HCT116 (cell line): Measurements from ENCODE around the gene KRTAP5-4. TPM values are rescaled to one million over a fixed set of nuclear protein-coding genes. Genes with fewer than 3 reads are reported as not detected.

Experiments
- ATAC-seq: fragments of 200-7000 bp; cut with Tn5 transposase; 2 replicates; pipeline ENCODE4 v1.9.1; 2020; ENCODE audit warnings: mild to moderate bottlenecking, moderate library complexity
- BruUV-seq: library from RNA; stranded (reverse); fragments of 400-500 nt; replicated peaks from 2 replicates; lab custom pipeline; 2021; lab: Mats Ljungman, UMichigan
- CTCF ChIA-PET: fragments of 300-600 bp; sonication (Branson Sonifier 250); formaldehyde crosslinking; loops from one replicate; lab custom pipeline; 2021; ENCODE audit warnings: antibody characterized with exemption; lab: Charles Lee
- POLR2A ChIA-PET: fragments of 300-600, 350-600 bp; sonication (Branson Sonifier 250); formaldehyde crosslinking; loops from one replicate; lab custom pipeline; 2021; ENCODE audit warnings: antibody characterized with exemption; lab: Charles Lee
- RAD21 ChIA-PET, 2 experiments: fragments of 300-600 bp; sonication (Branson Sonifier 250); formaldehyde crosslinking; loops; one replicate each; lab custom pipeline; 2023; ENCODE audit warnings: low total read pairs in 2 of 2; ENCODE audit not compliant: uncharacterized antibody in 2 of 2, unreplicated experiment in 2 of 2, low non-redundant PET in 1 of 2; lab: Charles Lee
- DNase-seq: peaks from one replicate; pipeline ENCODE4 v3.0.0-alpha.2; 2010; ENCODE audit warnings: low read depth, low spot score
- H2AFZ ChIP-seq: fragments of 200-600 bp; shearing (Covaris generic), sonication (generic); 2 replicates; pipeline ENCODE4 v1.6.1; 2017; ENCODE audit warnings: low read depth, mixed run types, mixed read lengths, antibody characterized with exemption, low read length; ENCODE audit not compliant: poor library complexity, severe bottlenecking
- H3K27ac ChIP-seq: 2 replicates; pipeline ENCODE4 v1.5.1; 2012; ENCODE audit warnings: low read depth, low read length
- H3K27me3 ChIP-seq: fragments of 200-600 bp; sonication (generic); 2 replicates; pipeline ENCODE4 v1.6.1; 2016; ENCODE audit warnings: mixed run types, low read length, mixed read lengths; ENCODE audit not compliant: insufficient read depth
- H3K36me3 ChIP-seq, 2 experiments: fragments of 200-500 bp in 1 of 2; fragments of 200-600 bp in 1 of 2; sonication (Bioruptor generic) in 1 of 2; sonication (generic) in 1 of 2; 2 replicates each; pipeline versions ENCODE4 v1.5.1 to v1.6.1; 2014 to 2016; ENCODE audit warnings: low read length in 2 of 2, inconsistent platforms in 1 of 2, mixed read lengths in 1 of 2, mixed run types in 1 of 2; ENCODE audit not compliant: insufficient read depth in 2 of 2, control insufficient read depth in 1 of 2
- H3K4me1 ChIP-seq, 2 experiments: fragments of 200-600 bp in 1 of 2; sonication (generic) in 1 of 2; 2 replicates each; pipeline versions ENCODE4 v1.5.1 to v1.6.1; 2012 to 2017; ENCODE audit warnings: low read length in 2 of 2, inconsistent platforms in 1 of 2, mild to moderate bottlenecking in 1 of 2, mixed read lengths in 1 of 2, mixed run types in 1 of 2, moderate library complexity in 1 of 2; ENCODE audit not compliant: insufficient read depth in 2 of 2, control insufficient read depth in 1 of 2
- H3K4me2 ChIP-seq: fragments of 200-600 bp; sonication (generic); 2 replicates; pipeline ENCODE4 v1.6.1; 2017; ENCODE audit warnings: mixed run types, low read length, mixed read lengths
- H3K4me3 ChIP-seq, 2 experiments: fragments of 200-600 bp in 1 of 2; sonication (generic) in 1 of 2; replicated peaks in 1 of 2; 2 replicates each; pipeline ENCODE4 v1.5.1; 2011 to 2016; ENCODE audit warnings: low read length in 2 of 2, control low read depth in 1 of 2, low read depth in 1 of 2, mild to moderate bottlenecking in 1 of 2, mixed read lengths in 1 of 2, mixed run types in 1 of 2
- H3K79me2 ChIP-seq: fragments of 200-600 bp; sonication (generic); 2 replicates; pipeline ENCODE4 v1.6.1; 2017; ENCODE audit warnings: mild to moderate bottlenecking, mixed run types, low read length, moderate library complexity, mixed read lengths; ENCODE audit not compliant: insufficient read depth
- H3K9ac ChIP-seq: fragments of 200-600 bp; sonication (generic); 2 replicates; pipeline ENCODE4 v1.6.1; 2016; ENCODE audit warnings: low read length, mixed read lengths
- H3K9me2 ChIP-seq: fragments of 200-600 bp; sonication (generic), shearing (Covaris generic); 2 replicates; pipeline ENCODE4 v1.6.1; 2017; ENCODE audit warnings: mixed run types, mild to moderate bottlenecking, moderate library complexity; ENCODE audit not compliant: insufficient read depth
- H3K9me3 ChIP-seq, 2 experiments: fragments of 200-500 bp in 1 of 2; fragments of 200-600 bp in 1 of 2; sonication (Bioruptor generic) in 1 of 2; sonication (generic) in 1 of 2; 2 replicates each; pipeline ENCODE4 v1.6.1; 2014 to 2017; ENCODE audit warnings: low read length in 2 of 2, mixed read lengths in 2 of 2, inconsistent platforms in 1 of 2, low read depth in 1 of 2, mild to moderate bottlenecking in 1 of 2, mixed run types in 1 of 2, moderate library complexity in 1 of 2; ENCODE audit not compliant: control insufficient read depth in 1 of 2, insufficient read depth in 1 of 2
- H4K20me1 ChIP-seq: fragments of 200-600 bp; sonication (generic), shearing (Covaris generic); 2 replicates; pipeline ENCODE4 v1.6.1; 2017; ENCODE audit warnings: mixed run types, mild to moderate bottlenecking, moderate library complexity; ENCODE audit not compliant: insufficient read depth
- CEBPB ChIP-seq: IDR thresholded peaks from 2 replicates; pipeline ENCODE4 v1.6.1; 2012; ENCODE audit warnings: low read depth
- EGR1 ChIP-seq: IDR thresholded peaks from 2 replicates; pipeline ENCODE4 v1.6.1; 2012; ENCODE audit warnings: low read depth
- EZH2 ChIP-seq: fragments of 200-600 bp; sonication (generic); IDR thresholded peaks from 2 replicates; pipeline ENCODE4 v1.6.1; 2017; ENCODE audit warnings: antibody characterized with exemption, mixed run types
- EZH2phosphoT487 ChIP-seq: fragments of 200-600 bp; IDR thresholded peaks from 2 replicates; pipeline ENCODE4 v1.6.1; 2018; ENCODE audit warnings: antibody characterized with exemption, borderline replicate concordance
- FOSL1 ChIP-seq: IDR thresholded peaks from 2 replicates; pipeline ENCODE4 v1.6.1; 2012; ENCODE audit warnings: low read depth
- SP1 ChIP-seq: IDR thresholded peaks from 2 replicates; pipeline ENCODE4 v1.6.1; 2012; ENCODE audit warnings: low read depth
- TCF7L2 ChIP-seq: IDR thresholded peaks from 2 replicates; pipeline ENCODE4 v1.7.0; 2011; ENCODE audit warnings: borderline replicate concordance, inconsistent platforms; ENCODE audit not compliant: insufficient read depth, insufficient read length; ENCODE audit errors: extremely low read depth
- YY1 ChIP-seq: IDR thresholded peaks from 2 replicates; pipeline ENCODE4 v1.6.1; 2011; ENCODE audit warnings: low read length, low read depth, moderate library complexity, mild to moderate bottlenecking; ENCODE audit not compliant: insufficient replicate concordance; ENCODE audit errors: extremely low read depth
- intact Hi-C: fragments of 100-400 bp; cut with micrococcal nuclease; formaldehyde crosslinking; loops from 2 replicates; pipeline ENCODE4 v1.10.0; 2022
- total RNA-seq: library from RNA; stranded (reverse); gene quantifications from one replicate; pipeline ENCODE4 v1.2.1, GENCODE V29; 2021; ENCODE audit not compliant: unreplicated experiment
- TF ChIP-seq, protein P1 (sequence below): IDR thresholded peaks from 2 replicates; pipeline ENCODE4 v1.6.1; 2011; ENCODE audit warnings: mild to moderate bottlenecking, low read length, moderate library complexity; ENCODE audit not compliant: insufficient replicate concordance; ENCODE audit errors: extremely low read depth
- TF ChIP-seq, protein P2 (sequence below): IDR thresholded peaks from 2 replicates; pipeline ENCODE4 v1.6.1; 2012

Gene KRTAP5-4
- total RNA-seq, 1 experiment from 2014 or later = not detected

DNA sequence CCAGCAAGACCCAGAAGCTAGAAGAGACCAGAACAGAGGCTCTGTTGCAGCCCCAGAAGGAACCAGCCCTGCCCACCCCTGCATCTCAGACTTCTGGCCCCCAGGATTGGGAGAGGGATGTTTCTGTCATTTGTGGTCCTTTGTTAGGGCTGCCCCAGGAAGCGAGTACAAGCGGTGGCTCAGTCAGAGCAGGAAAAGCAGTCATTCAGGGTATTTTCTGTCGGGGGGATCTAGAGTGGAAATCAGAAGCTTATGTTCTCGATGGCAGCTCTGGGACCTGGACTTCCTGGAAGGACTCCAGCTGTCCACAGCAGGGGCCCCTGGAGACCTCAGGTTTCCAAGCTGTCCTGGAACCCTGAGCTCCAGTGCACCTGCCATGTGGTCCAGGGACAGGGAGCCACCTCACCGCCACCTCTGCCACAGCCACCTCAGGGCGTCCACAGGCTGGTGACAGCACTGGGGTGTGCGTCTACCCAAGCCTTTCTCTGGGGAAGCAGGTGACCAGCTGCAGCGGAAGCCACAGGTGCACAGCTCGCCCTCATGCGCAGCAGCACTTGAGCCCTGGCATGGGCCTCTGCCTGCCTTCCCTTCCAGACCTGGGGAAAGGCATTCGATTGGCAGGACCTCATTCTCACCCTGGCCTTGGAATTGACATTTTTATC lies 10.2 kb upstream of the KRTAP5-4 start:
- no peak overlapping the region for H3K4me2 ChIP-seq
- no TSS peak for BruUV-seq
- H3K36me3 ChIP-seq = no peaks in the 10 kb centered on the region
- H3K27ac ChIP-seq = no peak overlapping the region
- ChIA-PET POLR2A (no interaction called here), RAD21 (no interaction called here), CTCF (interaction anchor here (1.2 to 2.1 kb wide), 5 partner anchors 9 to 201 kb away, joined by 3 to 5 read pairs (median 5); no protein-coding TSS in a partner anchor)
- intact Hi-C loops = no loop called here
- H3K9me2 ChIP-seq = no peaks in the 10 kb centered on the region
- no peaks in the 10 kb centered on the region for H4K20me1 ChIP-seq
- ATAC-seq (no peak), DNase-seq (no peak)
- peaks cover 3% of the 10 kb centered on the region; the same call in 1 of the 2 replicates for H3K27me3 ChIP-seq
- TF ChIP-seq YY1 (no peak), FOSL1 (no peak), SP1 (no peak), EZH2phosphoT487 (no peak), CEBPB (no peak), EGR1 (no peak), TCF7L2 (no peak), EZH2 (no peak)
- TF ChIP-seq, protein P1, sequence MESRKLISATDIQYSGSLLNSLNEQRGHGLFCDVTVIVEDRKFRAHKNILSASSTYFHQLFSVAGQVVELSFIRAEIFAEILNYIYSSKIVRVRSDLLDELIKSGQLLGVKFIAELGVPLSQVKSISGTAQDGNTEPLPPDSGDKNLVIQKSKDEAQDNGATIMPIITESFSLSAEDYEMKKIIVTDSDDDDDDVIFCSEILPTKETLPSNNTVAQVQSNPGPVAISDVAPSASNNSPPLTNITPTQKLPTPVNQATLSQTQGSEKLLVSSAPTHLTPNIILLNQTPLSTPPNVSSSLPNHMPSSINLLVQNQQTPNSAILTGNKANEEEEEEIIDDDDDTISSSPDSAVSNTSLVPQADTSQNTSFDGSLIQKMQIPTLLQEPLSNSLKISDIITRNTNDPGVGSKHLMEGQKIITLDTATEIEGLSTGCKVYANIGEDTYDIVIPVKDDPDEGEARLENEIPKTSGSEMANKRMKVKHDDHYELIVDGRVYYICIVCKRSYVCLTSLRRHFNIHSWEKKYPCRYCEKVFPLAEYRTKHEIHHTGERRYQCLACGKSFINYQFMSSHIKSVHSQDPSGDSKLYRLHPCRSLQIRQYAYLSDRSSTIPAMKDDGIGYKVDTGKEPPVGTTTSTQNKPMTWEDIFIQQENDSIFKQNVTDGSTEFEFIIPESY = no peak
- TF ChIP-seq, protein P2, sequence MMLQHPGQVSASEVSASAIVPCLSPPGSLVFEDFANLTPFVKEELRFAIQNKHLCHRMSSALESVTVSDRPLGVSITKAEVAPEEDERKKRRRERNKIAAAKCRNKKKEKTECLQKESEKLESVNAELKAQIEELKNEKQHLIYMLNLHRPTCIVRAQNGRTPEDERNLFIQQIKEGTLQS = no peak
- H3K79me2 ChIP-seq = no peaks in the 10 kb centered on the region
- no peak overlapping the region for H3K9ac ChIP-seq
- H3K4me3 ChIP-seq = no peak overlapping the region
- H2AFZ ChIP-seq = no peak overlapping the region
- H3K9me3 ChIP-seq = no peaks in the 10 kb centered on the region
- H3K4me1 ChIP-seq = peaks cover 0 to 6% of the 10 kb centered on the region in 2 experiments; a peak in 1 of 4 replicates
